ENCODE data around the gene DIS3L2.

DNA sequence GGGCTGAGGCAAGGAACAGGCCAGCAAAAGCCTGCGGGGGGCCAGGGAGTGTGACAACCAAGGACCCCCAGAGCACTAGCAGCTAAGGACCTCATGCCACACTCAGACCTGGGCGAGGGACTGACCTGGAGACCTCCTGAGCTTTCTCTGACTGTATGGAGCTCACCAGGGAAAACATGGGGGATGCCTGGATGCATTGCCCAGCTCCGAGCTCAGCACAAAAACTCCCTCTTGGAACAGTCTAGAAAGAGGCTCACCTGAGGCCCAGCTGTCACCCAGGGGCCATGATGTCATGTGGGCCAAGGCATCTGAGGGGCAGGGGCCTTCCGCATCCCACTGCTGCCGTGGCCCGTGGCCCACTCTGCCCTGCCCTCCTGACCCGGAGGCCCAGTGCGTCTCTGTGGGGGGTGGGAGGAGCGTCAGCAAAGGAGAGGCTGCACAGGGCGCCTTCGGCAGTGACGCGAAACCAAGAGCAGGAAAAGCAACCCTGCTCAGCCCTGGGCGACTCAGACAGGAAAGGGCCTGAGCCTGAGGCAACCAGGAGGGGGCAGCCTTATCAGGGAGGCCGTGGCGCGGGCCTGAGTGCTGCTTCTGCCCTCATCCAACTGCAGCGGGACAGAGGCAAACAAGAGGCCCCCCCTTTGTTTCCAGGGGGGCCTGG, 359.8 kb downstream of the DIS3L2 start:
- TF ChIP-seq CEBPB (IDR thresholded peaks at IDR 0.05; ENCODE audit: low read depth, low read length) (no peak), POLR2A (IDR thresholded peaks at IDR 0.05; ENCODE audit: low read depth, low read length) (no peak), SMC3 (IDR thresholded peaks at IDR 0.05; ENCODE audit: low read depth, low read length) (no peak), BHLHE40 (IDR thresholded peaks at IDR 0.05; ENCODE audit: low read depth, low read length) (no peak)
- TF ChIP-seq, protein P1, sequence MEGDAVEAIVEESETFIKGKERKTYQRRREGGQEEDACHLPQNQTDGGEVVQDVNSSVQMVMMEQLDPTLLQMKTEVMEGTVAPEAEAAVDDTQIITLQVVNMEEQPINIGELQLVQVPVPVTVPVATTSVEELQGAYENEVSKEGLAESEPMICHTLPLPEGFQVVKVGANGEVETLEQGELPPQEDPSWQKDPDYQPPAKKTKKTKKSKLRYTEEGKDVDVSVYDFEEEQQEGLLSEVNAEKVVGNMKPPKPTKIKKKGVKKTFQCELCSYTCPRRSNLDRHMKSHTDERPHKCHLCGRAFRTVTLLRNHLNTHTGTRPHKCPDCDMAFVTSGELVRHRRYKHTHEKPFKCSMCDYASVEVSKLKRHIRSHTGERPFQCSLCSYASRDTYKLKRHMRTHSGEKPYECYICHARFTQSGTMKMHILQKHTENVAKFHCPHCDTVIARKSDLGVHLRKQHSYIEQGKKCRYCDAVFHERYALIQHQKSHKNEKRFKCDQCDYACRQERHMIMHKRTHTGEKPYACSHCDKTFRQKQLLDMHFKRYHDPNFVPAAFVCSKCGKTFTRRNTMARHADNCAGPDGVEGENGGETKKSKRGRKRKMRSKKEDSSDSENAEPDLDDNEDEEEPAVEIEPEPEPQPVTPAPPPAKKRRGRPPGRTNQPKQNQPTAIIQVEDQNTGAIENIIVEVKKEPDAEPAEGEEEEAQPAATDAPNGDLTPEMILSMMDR (conservative IDR thresholded peaks at IDR 0.05; ENCODE audit: low read depth, low read length), result no peak
